GM18520 (cell line): ENCODE data around the gene GRIK4.

ENCODE experiments used
- ATAC-seq: cut with Tn5 transposase; IDR thresholded peaks from one replicate; pipeline ENCODE4 v1.9.1; 2021; ENCODE audit not compliant: unreplicated experiment

Gene GRIK4

GRCh38 chr11:120509346-120510053, 2.0 kb upstream of the GRIK4 start:
- ATAC-seq, result no peak

GRCh38 chr11:120510406-120511115, 987 bp upstream of the GRIK4 start:
- no peak for ATAC-seq

- ATAC-seq, result no peak
These were observed 531 bp downstream of the GRIK4 start for GRCh38 chr11:120511820-120512738.

- no peak for ATAC-seq
These were observed 1.3 kb downstream of the GRIK4 start for GRCh38 chr11:120512739-120513435.

- ATAC-seq, result no peak
These were observed 2.1 kb downstream of the GRIK4 start for GRCh38 chr11:120513436-120514315.

GRCh38 chr11:120514541-120515121, 3.1 kb downstream of the GRIK4 start:
- ATAC-seq, result no peak

- no peak for ATAC-seq
These were observed 3.7 kb downstream of the GRIK4 start for GRCh38 chr11:120515186-120515723.

GRCh38 chr11:120516461-120517389, 5.2 kb downstream of the GRIK4 start:
- no peak for ATAC-seq

- no peak for ATAC-seq
These were observed 5.8 kb downstream of the GRIK4 start for GRCh38 chr11:120517390-120517761.

- no peak for ATAC-seq
These were observed 6.3 kb downstream of the GRIK4 start for GRCh38 chr11:120517801-120518291.

GRCh38 chr11:120518356-120518755, 6.8 kb downstream of the GRIK4 start:
- ATAC-seq, result no peak

- ATAC-seq, result no peak
These were observed 7.9 kb downstream of the GRIK4 start for GRCh38 chr11:120519474-120519873.

GRCh38 chr11:120520091-120520822, 8.7 kb downstream of the GRIK4 start:
- ATAC-seq, result no peak

- no peak for ATAC-seq
These were observed 9.6 kb downstream of the GRIK4 start for GRCh38 chr11:120521176-120521575.

- ATAC-seq, result no peak
These were observed 10.5 kb downstream of the GRIK4 start for GRCh38 chr11:120522021-120522420.

GRCh38 chr11:120522736-120523135, 11.2 kb downstream of the GRIK4 start:
- no peak for ATAC-seq

- ATAC-seq, result no peak
These were observed 11.6 kb downstream of the GRIK4 start for GRCh38 chr11:120523196-120523595.
